Measurements from ENCODE around the gene HOXA10. TPM values are rescaled to one million over a fixed set of nuclear protein-coding genes. Genes with fewer than 3 reads are reported as not detected.
A peak's percentile ranks its signal among the peaks of the same experiment; 100 is the strongest.

HOXA10 gene
- polyA plus RNA-seq, 4 donors = 144 to 166 (median 157) TPM

GRCh38 chr7:27180431-27181420, 6.6 kb upstream of the HOXA10 start:
- no peak for DNase-seq (ENCODE audit: low read depth in 4 of 4, low spot score in 3 of 4)

GRCh38 chr7:27179503-27180430, 5.6 kb upstream of the HOXA10 start:
- peak in 3 of 4 donors; percentile 87 to 94 (median 90) for DNase-seq (ENCODE audit: low read depth in 4 of 4, low spot score in 3 of 4)

GRCh38 chr7:27179030-27179429, 4.9 kb upstream of the HOXA10 start:
- no peak for DNase-seq (ENCODE audit: low read depth in 4 of 4, low spot score in 3 of 4)

GRCh38 chr7:27178366-27178765, 4.2 kb upstream of the HOXA10 start:
- DNase-seq (ENCODE audit: low read depth in 4 of 4, low spot score in 3 of 4) = no peak

- no peak for DNase-seq (ENCODE audit: low read depth in 4 of 4, low spot score in 3 of 4)
These were observed 3.7 kb upstream of the HOXA10 start for GRCh38 chr7:27177795-27178320.

- DNase-seq (ENCODE audit: low read depth in 4 of 4, low spot score in 3 of 4) = no peak
These were observed 3.1 kb upstream of the HOXA10 start for GRCh38 chr7:27176962-27177794.

GRCh38 chr7:27176524-27176845, 2.4 kb upstream of the HOXA10 start:
- no peak for DNase-seq (ENCODE audit: low read depth in 4 of 4, low spot score in 3 of 4)

GRCh38 chr7:27175626-27176523, 1.8 kb upstream of the HOXA10 start:
- DNase-seq (ENCODE audit: low read depth in 4 of 4, low spot score in 3 of 4) = no peak

GRCh38 chr7:27174874-27175625, 930 bp upstream of the HOXA10 start:
- DNase-seq (ENCODE audit: low read depth in 4 of 4, low spot score in 3 of 4) = no peak

GRCh38 chr7:27173511-27173955, 587 bp downstream of the HOXA10 start:
- DNase-seq (ENCODE audit: low read depth in 4 of 4, low spot score in 3 of 4) = no peak

GRCh38 chr7:27172823-27173510, 1.2 kb downstream of the HOXA10 start:
- DNase-seq (ENCODE audit: low read depth in 4 of 4, low spot score in 3 of 4) = peak in 1 of 4 donors; percentile 78

GRCh38 chr7:27172315-27172774, 1.8 kb downstream of the HOXA10 start:
- no peak for DNase-seq (ENCODE audit: low read depth in 4 of 4, low spot score in 3 of 4)

GRCh38 chr7:27171637-27172314, 2.3 kb downstream of the HOXA10 start:
- no peak for DNase-seq (ENCODE audit: low read depth in 4 of 4, low spot score in 3 of 4)

GRCh38 chr7:27171325-27171636, 2.8 kb downstream of the HOXA10 start:
- DNase-seq (ENCODE audit: low read depth in 4 of 4, low spot score in 3 of 4) = no peak

GRCh38 chr7:27170426-27171324, 3.4 kb downstream of the HOXA10 start:
- no peak for DNase-seq (ENCODE audit: low read depth in 4 of 4, low spot score in 3 of 4)

Data from right renal pelvis (tissue), 4 donors.